ENCODE measurements around the gene STEAP3. TPM values are rescaled to one million over a fixed set of nuclear protein-coding genes. Genes with fewer than 3 reads are reported as not detected.

Gene STEAP3
- total RNA-seq, 1 donor from 2014 or later, result 0.55 TPM

DNA sequence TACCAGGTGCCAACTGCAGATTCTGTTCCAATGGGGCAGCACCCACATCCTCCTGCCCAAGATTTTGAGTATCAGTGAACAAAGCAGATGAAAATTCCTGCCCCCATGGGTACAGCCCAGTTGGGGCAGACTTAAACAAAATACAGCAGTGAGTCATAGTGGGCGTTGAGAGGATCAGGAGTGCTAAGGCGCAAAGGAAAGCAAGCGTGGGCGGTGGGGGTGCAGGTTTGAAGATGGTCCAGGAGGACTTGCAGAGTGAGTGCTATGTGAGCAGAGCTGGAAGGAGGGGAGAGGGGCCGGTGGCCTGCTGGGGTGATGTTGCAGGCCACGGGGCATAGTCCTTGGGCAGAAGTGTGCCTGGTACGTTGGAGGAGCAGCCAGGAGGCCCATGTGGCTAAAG is 24.7 kb downstream of the STEAP3 start:
- no peak for DNase-seq (ENCODE audit: low spot score)
- Mint-ChIP-seq H3K27ac (no peak overlapping the region), H3K4me1 (ENCODE audit: low read depth) (peaks cover 2% of the 10 kb centered on the region), H3K9me3 (no peaks in the 10 kb centered on the region), H3K4me3 (ENCODE audit: low read depth) (no peak overlapping the region), H3K36me3 (ENCODE audit: low read depth) (no peaks in the 10 kb centered on the region), H3K27me3 (ENCODE audit: low read depth) (no peaks in the 10 kb centered on the region)
- intact Hi-C loops (cut with micrococcal nuclease), result no loop called here

GRCh38 chr2:119248751-119249150 is 25.1 kb downstream of the STEAP3 start:
- Mint-ChIP-seq H3K4me1 (ENCODE audit: low read depth) (peaks cover 2% of the 10 kb centered on the region), H3K27ac (no peak overlapping the region), H3K27me3 (ENCODE audit: low read depth) (no peaks in the 10 kb centered on the region), H3K36me3 (ENCODE audit: low read depth) (no peaks in the 10 kb centered on the region), H3K9me3 (no peaks in the 10 kb centered on the region), H3K4me3 (ENCODE audit: low read depth) (no peak overlapping the region)
- DNase-seq (ENCODE audit: low spot score), result no peak
- intact Hi-C loops (cut with micrococcal nuclease), result no loop called here

GRCh38 chr2:119249311-119249710 is 25.7 kb downstream of the STEAP3 start:
- Mint-ChIP-seq H3K36me3 (ENCODE audit: low read depth) (no peaks in the 10 kb centered on the region), H3K9me3 (no peaks in the 10 kb centered on the region), H3K27ac (no peak overlapping the region), H3K4me3 (ENCODE audit: low read depth) (no peak overlapping the region), H3K27me3 (ENCODE audit: low read depth) (no peaks in the 10 kb centered on the region), H3K4me1 (ENCODE audit: low read depth) (peaks cover 2% of the 10 kb centered on the region)
- DNase-seq (ENCODE audit: low spot score), result no peak
- intact Hi-C loops (cut with micrococcal nuclease), result no loop called here

- no peak overlapping the region for H3K4me3 Mint-ChIP-seq (ENCODE audit: low read depth)
- no peak overlapping the region for H3K27ac Mint-ChIP-seq
- H3K9me3 Mint-ChIP-seq, result no peaks in the 10 kb centered on the region
- DNase-seq (ENCODE audit: low spot score), result no peak
- peaks cover 2% of the 10 kb centered on the region for H3K4me1 Mint-ChIP-seq (ENCODE audit: low read depth)
- no peaks in the 10 kb centered on the region for H3K27me3 Mint-ChIP-seq (ENCODE audit: low read depth)
- H3K36me3 Mint-ChIP-seq (ENCODE audit: low read depth), result no peaks in the 10 kb centered on the region
- intact Hi-C loops (cut with micrococcal nuclease), result no loop called here
Observed at GRCh38 chr2:119249855-119250717, 26.5 kb downstream of the STEAP3 start.

DNA sequence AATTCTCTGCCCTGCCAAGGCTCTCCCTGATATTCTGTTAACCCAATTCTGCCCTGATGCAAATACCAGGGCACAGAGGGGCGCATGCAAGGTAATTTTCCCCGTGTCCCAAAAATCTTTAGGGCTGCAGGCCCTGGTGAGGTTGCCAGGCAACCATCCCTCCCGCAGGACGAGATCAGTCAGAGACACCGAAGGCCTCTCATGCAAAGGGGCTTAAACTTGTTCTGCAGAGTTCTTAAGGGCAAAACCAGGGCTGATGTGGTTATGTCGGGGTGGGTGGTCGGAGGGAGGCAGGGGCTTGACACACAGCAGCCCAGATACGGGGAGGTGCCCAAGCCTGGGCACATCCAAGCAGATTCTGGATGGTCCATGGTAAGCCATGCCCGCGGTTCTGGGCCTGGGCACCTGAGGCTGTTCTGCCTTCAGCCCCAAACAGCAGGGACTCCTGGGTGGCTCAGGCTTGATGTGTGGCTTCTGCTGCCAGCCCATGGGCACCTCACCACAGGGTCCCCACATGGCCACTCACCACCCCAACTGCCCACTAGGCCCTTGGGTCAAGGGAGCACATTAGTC is 27.2 kb downstream of the STEAP3 start:
- intact Hi-C loops (cut with micrococcal nuclease), result no loop called here
- Mint-ChIP-seq H3K4me1 (ENCODE audit: low read depth) (peaks cover 2% of the 10 kb centered on the region), H3K4me3 (ENCODE audit: low read depth) (no peak overlapping the region), H3K9me3 (no peaks in the 10 kb centered on the region), H3K27me3 (ENCODE audit: low read depth) (no peaks in the 10 kb centered on the region), H3K36me3 (ENCODE audit: low read depth) (no peaks in the 10 kb centered on the region), H3K27ac (no peak overlapping the region)
- no peak for DNase-seq (ENCODE audit: low spot score)

DNA sequence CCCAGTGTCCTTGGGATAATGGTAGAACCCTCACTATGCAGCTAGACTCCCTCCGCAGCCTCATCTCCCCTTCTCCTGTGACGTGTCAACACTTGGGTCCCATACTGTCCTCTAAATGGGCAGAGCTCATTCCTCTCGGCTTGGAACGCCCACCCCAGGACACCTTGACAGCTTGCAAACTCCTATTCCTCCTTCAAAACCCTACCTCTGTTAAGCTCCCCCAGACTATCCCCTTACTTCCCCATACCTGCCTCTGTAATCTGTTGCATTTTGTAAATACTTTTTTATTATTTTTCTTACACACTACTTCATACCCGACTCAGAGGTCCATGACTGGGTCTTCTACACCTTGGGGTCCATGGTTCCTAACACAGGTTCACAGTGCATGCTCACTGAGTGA is 28.0 kb downstream of the STEAP3 start:
- intact Hi-C loops (cut with micrococcal nuclease), result no loop called here
- no peak overlapping the region for H3K27ac Mint-ChIP-seq

DNA sequence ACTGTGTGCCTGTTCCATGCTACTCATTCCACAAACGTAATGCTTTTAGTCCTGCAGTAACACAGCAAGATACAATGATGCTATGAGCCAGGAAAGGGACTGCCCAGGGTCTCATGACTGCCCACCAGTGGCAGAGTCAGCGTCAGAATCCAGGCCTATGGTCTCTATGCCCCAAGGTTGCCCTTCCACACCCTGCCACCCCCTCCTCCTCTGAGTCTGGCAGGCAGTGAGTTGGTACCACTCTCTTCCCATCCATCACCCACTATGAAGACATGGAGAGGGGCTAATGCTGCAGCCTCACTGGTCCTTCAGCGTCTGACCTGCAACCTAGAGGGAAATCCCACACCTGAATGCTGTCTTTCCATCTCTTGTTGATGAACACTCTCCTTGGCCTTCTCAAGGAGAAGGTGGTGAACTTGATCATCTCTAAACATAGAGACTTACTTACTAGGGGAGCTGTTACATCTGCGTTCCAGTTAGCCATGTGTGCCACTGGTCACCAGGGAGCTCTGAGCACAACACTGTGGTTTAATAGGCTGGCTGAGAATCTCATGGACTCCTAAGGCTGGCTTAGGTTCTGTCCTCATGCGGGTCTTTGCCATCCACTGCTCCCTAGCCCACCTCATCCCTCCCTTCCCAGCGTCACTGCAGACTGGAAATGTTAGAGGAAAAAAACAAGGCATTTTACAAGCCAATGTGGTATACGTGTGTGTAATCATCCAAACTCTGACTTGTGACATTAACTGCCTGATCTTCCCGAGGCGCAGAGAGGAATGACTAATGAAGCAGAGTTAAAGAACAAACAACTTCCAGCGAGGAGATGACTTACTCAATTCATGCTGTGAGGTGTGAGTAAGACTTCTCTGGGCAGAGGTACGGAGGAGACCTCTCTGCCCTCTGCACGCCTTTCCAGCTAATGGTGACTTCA is 28.8 kb downstream of the STEAP3 start:
- no peak overlapping the region for H3K27ac Mint-ChIP-seq
- no peaks in the 10 kb centered on the region for H3K9me3 Mint-ChIP-seq
- intact Hi-C loops (cut with micrococcal nuclease), result no loop called here

More for the DNA sequence above, 28.0 kb downstream of the STEAP3 start:
- Mint-ChIP-seq H3K27me3 (ENCODE audit: low read depth) (no peaks in the 10 kb centered on the region), H3K36me3 (ENCODE audit: low read depth) (no peaks in the 10 kb centered on the region), H3K4me3 (ENCODE audit: low read depth) (no peak overlapping the region), H3K9me3 (no peaks in the 10 kb centered on the region), H3K4me1 (ENCODE audit: low read depth) (peaks cover 2% of the 10 kb centered on the region)
- DNase-seq (ENCODE audit: low spot score), result no peak

GRCh38 chr2:119253114-119253702 is 29.6 kb downstream of the STEAP3 start:
- intact Hi-C loops (cut with micrococcal nuclease), result no loop called here
- H3K36me3 Mint-ChIP-seq (ENCODE audit: low read depth), result no peaks in the 10 kb centered on the region
- no peak overlapping the region for H3K27ac Mint-ChIP-seq
- H3K4me1 Mint-ChIP-seq (ENCODE audit: low read depth), result peaks cover 2% of the 10 kb centered on the region
- DNase-seq (ENCODE audit: low spot score), result no peak
- no peaks in the 10 kb centered on the region for H3K27me3 Mint-ChIP-seq (ENCODE audit: low read depth)
- no peak overlapping the region for H3K4me3 Mint-ChIP-seq (ENCODE audit: low read depth)
- no peaks in the 10 kb centered on the region for H3K9me3 Mint-ChIP-seq

More for the DNA sequence above, 28.8 kb downstream of the STEAP3 start:
- Mint-ChIP-seq H3K4me3 (ENCODE audit: low read depth) (no peak overlapping the region), H3K27me3 (ENCODE audit: low read depth) (no peaks in the 10 kb centered on the region), H3K4me1 (ENCODE audit: low read depth) (peaks cover 2% of the 10 kb centered on the region), H3K36me3 (ENCODE audit: low read depth) (no peaks in the 10 kb centered on the region)
- no peak for DNase-seq (ENCODE audit: low spot score)

DNA sequence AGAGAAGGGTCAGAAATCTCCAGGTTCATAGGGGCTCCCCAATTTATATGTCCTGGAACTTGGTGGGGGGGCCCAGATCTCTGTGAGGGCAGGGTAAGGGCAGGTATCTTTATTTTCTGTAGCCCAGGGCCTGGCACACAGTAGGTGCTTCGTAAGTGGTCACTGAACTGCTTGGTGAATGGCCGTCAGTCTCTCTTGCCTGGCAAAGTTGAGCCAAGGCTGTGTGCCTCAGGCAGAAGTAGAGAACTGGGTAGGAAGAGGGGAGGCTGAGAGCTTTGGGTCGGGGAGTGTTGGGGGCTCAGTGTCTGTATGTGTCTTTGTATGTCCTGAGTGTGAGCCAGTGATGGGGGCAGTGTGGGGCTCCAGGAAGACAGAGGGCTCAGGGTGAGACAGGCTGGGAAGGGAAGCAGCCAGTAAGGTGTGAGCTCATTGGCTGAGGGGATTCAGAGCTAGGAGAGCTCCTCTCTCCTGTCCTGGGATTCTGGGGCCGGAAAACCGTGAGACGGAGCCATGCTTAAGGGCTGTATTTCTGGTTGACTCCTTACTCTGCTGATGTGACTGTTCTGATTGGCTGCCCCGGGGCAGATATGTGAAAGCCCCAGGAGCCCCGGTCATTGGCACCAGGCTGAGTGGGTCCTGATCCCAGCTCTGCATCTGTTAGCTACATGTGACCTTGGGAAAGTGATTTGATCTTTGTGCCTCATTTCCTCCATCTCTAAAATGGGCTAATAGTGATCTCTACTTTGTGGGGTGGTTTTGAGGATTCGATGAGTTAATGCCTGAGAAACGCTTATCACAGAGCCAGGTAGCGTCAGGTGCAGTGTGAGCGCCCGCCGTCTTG is 30.3 kb downstream of the STEAP3 start:
- Mint-ChIP-seq H3K27me3 (ENCODE audit: low read depth) (no peaks in the 10 kb centered on the region), H3K9me3 (no peaks in the 10 kb centered on the region), H3K27ac (no peak overlapping the region), H3K4me3 (ENCODE audit: low read depth) (no peak overlapping the region), H3K36me3 (ENCODE audit: low read depth) (no peaks in the 10 kb centered on the region), H3K4me1 (ENCODE audit: low read depth) (peaks cover 2% of the 10 kb centered on the region)
- no peak for DNase-seq (ENCODE audit: low spot score)
- intact Hi-C loops (cut with micrococcal nuclease), result no loop called here

GRCh38 chr2:119254601-119255080 is 31.0 kb downstream of the STEAP3 start:
- Mint-ChIP-seq H3K9me3 (no peaks in the 10 kb centered on the region), H3K27ac (no peak overlapping the region), H3K27me3 (ENCODE audit: low read depth) (no peaks in the 10 kb centered on the region), H3K4me1 (ENCODE audit: low read depth) (peaks cover 2% of the 10 kb centered on the region), H3K36me3 (ENCODE audit: low read depth) (no peaks in the 10 kb centered on the region), H3K4me3 (ENCODE audit: low read depth) (no peak overlapping the region)
- DNase-seq (ENCODE audit: low spot score), result no peak
- intact Hi-C loops (cut with micrococcal nuclease), result no loop called here

- Mint-ChIP-seq H3K27ac (no peak overlapping the region), H3K9me3 (no peaks in the 10 kb centered on the region), H3K4me3 (ENCODE audit: low read depth) (no peak overlapping the region), H3K4me1 (ENCODE audit: low read depth) (peaks cover 2% of the 10 kb centered on the region), H3K36me3 (ENCODE audit: low read depth) (no peaks in the 10 kb centered on the region), H3K27me3 (ENCODE audit: low read depth) (no peaks in the 10 kb centered on the region)
- DNase-seq (ENCODE audit: low spot score), result no peak
- intact Hi-C loops (cut with micrococcal nuclease), result no loop called here
Observed at GRCh38 chr2:119255760-119256581, 32.3 kb downstream of the STEAP3 start.

Data from activated T-helper 2 cell treated with anti-CD3 and anti-CD28 coated beads, Interferon-gamma antibody, Interleukin-2, Interleukin-4, amounts not matched to agents 10 μg/mL and 5 μg/mL and 100 μg/mL, durations not matched to agents 14 hours and 24 hours and 36 hours (primary cell).